Glutamatergic neuron (in vitro differentiated cells): ENCODE data around the gene SLC35E1. TPM values are rescaled to one million over a fixed set of nuclear protein-coding genes. Genes with fewer than 3 reads are reported as not detected.

Experiments
- DNase-seq: peaks from one replicate; pipeline ENCODE4 v3.0.0; 2022
- H3K27ac Mint-ChIP-seq: one replicate; pipeline ENCODE4 v1.8.0; 2020; ENCODE audit warnings: mild to moderate bottlenecking, mixed read lengths, inconsistent platforms; ENCODE audit not compliant: unreplicated experiment
- H3K27me3 Mint-ChIP-seq: one replicate; pipeline ENCODE4 v1.8.0; 2020; ENCODE audit warnings: mild to moderate bottlenecking, moderate library complexity, mixed read lengths, inconsistent platforms; ENCODE audit not compliant: unreplicated experiment
- H3K36me3 Mint-ChIP-seq: one replicate; pipeline ENCODE4 v1.8.0; 2020; ENCODE audit warnings: mild to moderate bottlenecking, mixed read lengths, inconsistent platforms; ENCODE audit not compliant: unreplicated experiment
- H3K4me1 Mint-ChIP-seq: one replicate; pipeline ENCODE4 v1.8.0; 2020; ENCODE audit warnings: mild to moderate bottlenecking, low read depth, mixed read lengths, inconsistent platforms; ENCODE audit not compliant: unreplicated experiment
- H3K4me3 Mint-ChIP-seq: one replicate; pipeline ENCODE4 v1.8.0; 2020; ENCODE audit warnings: mild to moderate bottlenecking, mixed read lengths, inconsistent platforms; ENCODE audit not compliant: unreplicated experiment
- H3K9me3 Mint-ChIP-seq: one replicate; pipeline ENCODE4 v1.8.0; 2020; ENCODE audit warnings: mild to moderate bottlenecking, moderate library complexity, mixed read lengths, inconsistent platforms; ENCODE audit not compliant: unreplicated experiment
- total RNA-seq: library from RNA; stranded (reverse); fragmentation: NEBNext Ultra II Directional; extraction: Animal tissue kit (Norgen Biotek cat#: 25700); gene quantifications from one replicate; pipeline ENCODE4 v1.2.1, GENCODE V29; 2021; ENCODE audit not compliant: unreplicated experiment
- TF ChIP-seq, protein P1 (sequence below): fragments of 200-600 bp; sonication (generic); IDR thresholded peaks from one replicate; pipeline ENCODE4 v1.5.0; 2021; ENCODE audit not compliant: partially characterized antibody, unreplicated experiment

SLC35E1 gene
- total RNA-seq, 1 donor from 2014 or later, result 31.9 TPM

DNA sequence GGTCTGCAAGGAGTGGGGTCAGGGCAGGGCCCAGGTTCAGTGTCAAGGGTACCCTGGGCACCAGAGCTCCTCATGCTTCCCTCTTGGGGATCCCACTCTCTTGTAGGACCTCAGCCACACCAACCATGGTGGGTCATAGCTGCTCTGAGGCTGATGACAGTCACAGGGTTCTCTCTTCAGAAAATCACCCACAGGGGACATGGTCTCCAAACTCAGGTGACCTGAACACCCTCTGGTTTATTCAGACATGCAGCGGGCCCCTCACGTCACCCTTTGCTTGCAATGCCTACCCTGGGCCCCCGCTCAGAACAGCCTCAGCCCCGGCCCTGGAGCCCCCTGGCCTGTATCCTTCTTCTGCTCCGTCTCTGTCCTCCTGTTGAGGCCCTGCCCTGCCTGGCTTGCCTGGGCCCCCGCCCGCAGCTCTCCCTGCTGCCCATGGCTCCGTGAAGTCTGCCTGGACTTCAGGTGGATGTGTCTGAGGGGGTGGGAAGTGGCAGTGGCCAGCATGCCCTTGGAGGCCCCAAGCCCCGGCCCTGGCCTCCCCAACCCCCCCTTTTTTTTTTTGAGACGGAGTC is 50.4 kb downstream of the SLC35E1 start:
- Mint-ChIP-seq H3K27ac (no peak overlapping the region), H3K4me3 (no peak overlapping the region), H3K4me1 (no peaks in the 10 kb centered on the region), H3K27me3 (peaks cover 1% of the 10 kb centered on the region), H3K36me3 (no peaks in the 10 kb centered on the region), H3K9me3 (no peaks in the 10 kb centered on the region)
- no peak for DNase-seq
- TF ChIP-seq, protein P1, sequence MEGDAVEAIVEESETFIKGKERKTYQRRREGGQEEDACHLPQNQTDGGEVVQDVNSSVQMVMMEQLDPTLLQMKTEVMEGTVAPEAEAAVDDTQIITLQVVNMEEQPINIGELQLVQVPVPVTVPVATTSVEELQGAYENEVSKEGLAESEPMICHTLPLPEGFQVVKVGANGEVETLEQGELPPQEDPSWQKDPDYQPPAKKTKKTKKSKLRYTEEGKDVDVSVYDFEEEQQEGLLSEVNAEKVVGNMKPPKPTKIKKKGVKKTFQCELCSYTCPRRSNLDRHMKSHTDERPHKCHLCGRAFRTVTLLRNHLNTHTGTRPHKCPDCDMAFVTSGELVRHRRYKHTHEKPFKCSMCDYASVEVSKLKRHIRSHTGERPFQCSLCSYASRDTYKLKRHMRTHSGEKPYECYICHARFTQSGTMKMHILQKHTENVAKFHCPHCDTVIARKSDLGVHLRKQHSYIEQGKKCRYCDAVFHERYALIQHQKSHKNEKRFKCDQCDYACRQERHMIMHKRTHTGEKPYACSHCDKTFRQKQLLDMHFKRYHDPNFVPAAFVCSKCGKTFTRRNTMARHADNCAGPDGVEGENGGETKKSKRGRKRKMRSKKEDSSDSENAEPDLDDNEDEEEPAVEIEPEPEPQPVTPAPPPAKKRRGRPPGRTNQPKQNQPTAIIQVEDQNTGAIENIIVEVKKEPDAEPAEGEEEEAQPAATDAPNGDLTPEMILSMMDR, result no peak

- Mint-ChIP-seq H3K4me1 (no peaks in the 10 kb centered on the region), H3K9me3 (no peaks in the 10 kb centered on the region), H3K27ac (no peak overlapping the region), H3K4me3 (no peak overlapping the region), H3K27me3 (peaks cover 1% of the 10 kb centered on the region), H3K36me3 (no peaks in the 10 kb centered on the region)
- TF ChIP-seq, protein P1, result no peak
- DNase-seq, result no peak
These were observed 51.1 kb downstream of the SLC35E1 start for GRCh38 chr19:16520986-16521624.

- Mint-ChIP-seq H3K27me3 (peaks cover 1% of the 10 kb centered on the region), H3K4me1 (no peaks in the 10 kb centered on the region), H3K36me3 (no peaks in the 10 kb centered on the region), H3K27ac (no peak overlapping the region), H3K4me3 (no peak overlapping the region), H3K9me3 (no peaks in the 10 kb centered on the region)
- TF ChIP-seq, protein P1, result no peak
- DNase-seq, result no peak
These were observed 51.9 kb downstream of the SLC35E1 start for GRCh38 chr19:16520074-16520973.

GRCh38 chr19:16519230-16519687 is 53.0 kb downstream of the SLC35E1 start:
- H3K4me1 Mint-ChIP-seq, result no peaks in the 10 kb centered on the region
- no peaks in the 10 kb centered on the region for H3K9me3 Mint-ChIP-seq
- peaks cover 1% of the 10 kb centered on the region for H3K27me3 Mint-ChIP-seq
- DNase-seq, result no peak
- H3K4me3 Mint-ChIP-seq, result no peak overlapping the region
- H3K36me3 Mint-ChIP-seq, result no peaks in the 10 kb centered on the region
- TF ChIP-seq, protein P1, result no peak
- H3K27ac Mint-ChIP-seq, result no peak overlapping the region
